H4 (cell line): ENCODE measurements around the gene CDK7. TPM values are rescaled to one million over a fixed set of nuclear protein-coding genes. Genes with fewer than 3 reads are reported as not detected.
"Not testable (repeated sequence)": the region's sequence is repeated elsewhere in the genome, so short reads cannot be mapped to it uniquely, and the experiment has no call there.

ENCODE experiments used
- DNase-seq: peaks from one replicate; pipeline ENCODE4 v3.0.0-alpha.2; 2015; ENCODE audit warnings: low spot score
- total RNA-seq: library from RNA; depleted of rRNA; stranded (reverse); fragments of >200 nt; shearing (Covaris generic); gene quantifications from 2 replicates; pipeline ENCODE4 v1.2.3, GENCODE V29; 2014

CDK7 gene
- total RNA-seq, 1 experiment from 2014 or later = 63.9 TPM

GRCh38 chr5:69237877-69238276 is 3.2 kb downstream of the CDK7 start:
- DNase-seq = no peak

- no peak for DNase-seq
These were observed 4.1 kb downstream of the CDK7 start for GRCh38 chr5:69238760-69239251.

DNA sequence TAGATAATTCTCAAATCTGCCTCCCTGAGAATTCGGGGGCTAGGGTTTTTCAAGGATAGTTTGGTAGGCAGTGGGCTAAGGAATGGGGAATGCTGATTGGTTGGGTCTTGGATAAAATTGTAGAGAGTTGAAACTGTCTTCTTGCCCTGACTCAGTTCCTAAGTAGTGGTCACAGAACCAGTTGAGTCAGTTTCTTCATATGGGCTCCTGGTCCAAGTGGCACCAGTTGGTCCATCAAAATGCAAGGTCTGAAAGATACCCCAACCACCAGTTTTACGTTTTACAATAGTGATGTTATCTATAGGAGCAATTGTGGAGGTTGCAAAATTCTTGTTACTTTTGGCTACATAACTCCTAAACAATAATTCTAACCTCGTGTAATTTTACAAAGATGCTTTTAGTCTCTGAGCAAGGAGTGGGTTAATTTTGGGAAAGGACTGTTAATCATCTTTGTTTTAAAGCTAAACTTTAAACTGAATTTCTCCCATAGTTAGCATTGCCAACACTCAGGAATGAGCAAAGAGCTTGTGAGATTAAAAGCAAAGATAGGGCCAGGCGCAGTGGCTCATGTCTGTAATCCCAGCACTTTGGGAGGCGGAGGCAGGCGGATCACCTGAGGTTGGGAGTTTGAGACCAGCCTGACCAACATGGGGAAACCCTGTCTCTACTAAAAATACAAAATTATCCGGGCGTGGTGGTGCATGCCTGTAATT is 7.7 kb downstream of the CDK7 start:
- no peak for DNase-seq

- no peak for DNase-seq
These were observed 10.3 kb downstream of the CDK7 start for GRCh38 chr5:69245031-69245430.

- no peak for DNase-seq
These were observed 13.3 kb downstream of the CDK7 start for GRCh38 chr5:69248019-69248418.

- no peak for DNase-seq
These were observed 15.9 kb downstream of the CDK7 start for GRCh38 chr5:69250593-69250992.

GRCh38 chr5:69252437-69252836 is 17.8 kb downstream of the CDK7 start:
- no peak for DNase-seq

GRCh38 chr5:69255940-69256339 is 21.3 kb downstream of the CDK7 start:
- not testable (repeated sequence) for DNase-seq

GRCh38 chr5:69257577-69257976 is 22.9 kb downstream of the CDK7 start:
- no peak for DNase-seq

DNA sequence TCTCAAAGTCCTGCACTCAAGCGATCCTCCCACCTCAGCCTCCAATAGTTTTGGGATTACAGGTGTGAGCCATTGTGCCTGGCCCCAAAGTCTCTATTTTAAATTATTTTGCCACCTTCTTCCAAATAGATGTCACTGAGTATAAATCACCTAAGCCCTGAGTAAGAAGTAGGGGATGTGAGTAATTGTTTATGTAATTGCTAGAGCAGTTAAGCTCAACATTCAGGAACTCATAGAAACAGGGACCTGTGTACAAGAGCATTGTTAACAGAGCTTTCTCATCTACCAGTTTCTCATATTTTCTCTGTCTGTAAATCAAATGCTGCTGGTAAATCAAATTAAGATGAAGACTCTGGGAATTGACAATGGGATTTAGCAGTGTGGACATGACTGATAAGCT is 26.3 kb downstream of the CDK7 start:
- no peak for DNase-seq

DNA sequence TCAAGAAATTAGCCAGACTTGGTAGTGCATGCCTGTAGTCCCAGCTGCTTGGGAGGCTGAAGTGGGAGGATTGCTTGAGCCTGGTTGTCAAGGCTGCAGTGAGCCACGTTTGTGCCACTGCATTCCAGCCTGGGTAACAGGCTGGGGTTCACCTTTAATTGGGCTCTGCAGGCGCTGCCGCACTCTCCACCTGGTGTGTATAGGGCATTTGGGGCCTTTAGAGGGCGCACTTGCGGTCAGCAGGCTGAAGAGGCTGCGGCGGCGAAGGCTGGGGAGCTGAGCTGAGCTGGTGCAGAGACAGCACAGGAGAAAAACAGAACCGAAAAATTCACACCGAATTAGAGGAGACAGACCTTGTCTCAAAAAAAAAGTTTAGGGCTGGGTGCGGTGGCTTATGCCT is 31.2 kb downstream of the CDK7 start:
- no peak for DNase-seq

DNA sequence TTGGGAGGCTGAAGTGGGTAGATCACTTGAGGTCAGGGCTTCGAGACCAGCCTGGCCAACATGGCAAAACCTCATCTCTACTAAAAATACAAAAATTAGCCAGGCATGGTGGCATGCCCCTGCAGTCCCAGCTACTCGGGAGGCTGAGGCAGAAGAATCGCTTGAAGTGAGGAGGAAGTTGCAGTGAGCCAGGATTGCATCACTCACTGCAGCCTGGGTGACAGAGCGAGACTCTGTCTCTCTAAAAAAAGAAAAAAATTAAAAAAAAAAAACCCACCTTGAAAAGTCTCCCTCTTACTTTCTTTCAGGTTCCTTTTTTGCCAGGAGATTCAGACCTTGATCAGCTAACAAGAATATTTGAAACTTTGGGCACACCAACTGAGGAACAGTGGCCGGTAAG is 34.2 kb downstream of the CDK7 start:
- no peak for DNase-seq

DNA sequence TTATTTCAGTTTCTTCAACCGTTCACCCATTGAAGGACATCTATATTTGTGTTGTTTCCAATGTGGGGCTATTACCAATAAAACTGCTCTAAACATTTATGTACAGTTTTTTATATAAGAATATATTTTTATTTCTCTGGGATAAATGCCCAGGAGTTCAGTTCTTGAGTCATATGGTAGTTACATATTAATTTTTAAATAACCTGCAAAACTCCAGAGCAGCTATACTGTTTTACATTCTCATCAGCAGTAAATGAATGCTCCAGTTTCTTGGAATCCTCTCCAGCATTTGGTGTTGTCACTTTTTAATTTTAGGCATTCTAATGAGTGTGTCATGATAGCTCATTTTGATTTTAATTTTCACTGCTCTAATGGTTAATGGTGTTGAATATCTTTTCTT is 36.2 kb downstream of the CDK7 start:
- DNase-seq = no peak

GRCh38 chr5:69271376-69271775 is 36.7 kb downstream of the CDK7 start:
- DNase-seq = peak; percentile 17

DNA sequence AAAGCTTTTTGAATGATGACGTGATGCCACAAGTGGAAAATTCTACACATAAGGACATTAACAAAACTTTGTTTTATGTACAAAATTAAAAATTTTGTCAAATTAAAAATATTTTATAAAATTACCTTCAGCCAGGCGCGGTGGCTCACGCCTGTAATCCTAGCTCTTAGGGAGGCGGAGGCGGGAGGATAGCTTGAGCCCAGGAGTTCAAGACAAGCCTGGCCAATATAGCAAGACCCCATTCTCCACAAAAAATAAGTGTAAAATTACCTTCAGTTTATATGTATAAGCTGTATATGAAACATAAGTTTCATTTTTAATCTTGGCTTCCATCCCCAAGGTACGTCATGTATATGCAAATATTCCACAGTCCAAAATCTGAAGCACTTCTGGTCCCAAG is 40.9 kb downstream of the CDK7 start:
- no peak for DNase-seq

GRCh38 chr5:69276422-69277174 is 41.9 kb downstream of the CDK7 start:
- no peak for DNase-seq

DNA sequence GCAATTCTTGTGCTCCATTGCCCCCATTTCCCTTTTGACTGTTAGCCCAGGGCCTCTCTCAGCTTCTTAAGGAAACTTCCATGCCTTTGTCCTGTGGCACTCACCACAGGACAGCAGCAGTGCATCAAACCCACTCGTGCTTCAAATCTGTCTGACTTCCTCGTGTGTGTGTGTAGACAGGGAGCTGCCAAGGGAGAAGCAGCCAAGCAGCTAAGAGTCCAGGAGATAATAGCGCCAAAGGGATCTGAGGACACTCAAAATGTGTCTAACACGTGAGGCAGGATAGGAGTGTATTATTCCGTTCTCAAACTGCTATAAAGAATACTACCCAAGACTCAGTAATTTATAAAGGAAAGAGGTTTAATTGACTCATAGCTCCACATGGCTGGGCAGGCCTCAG is 44.8 kb downstream of the CDK7 start:
- DNase-seq = no peak

DNA sequence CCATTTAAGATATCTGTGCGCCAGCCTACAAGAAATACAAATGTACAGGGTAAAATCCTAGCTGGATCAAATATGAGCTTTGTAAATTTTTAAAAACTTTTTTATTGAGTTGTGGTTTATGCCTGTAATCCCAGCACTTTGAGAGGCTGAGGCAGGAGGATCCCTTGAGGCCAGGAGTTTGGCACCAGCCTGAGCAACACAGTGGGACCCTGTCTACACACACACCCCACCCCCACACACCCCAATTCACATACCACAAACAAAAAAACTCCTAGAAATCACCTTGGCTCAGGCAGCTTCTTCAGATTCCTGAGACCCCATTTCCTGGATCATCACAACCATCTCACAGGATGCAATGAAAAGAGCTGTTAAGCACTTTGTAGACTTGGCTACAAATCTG is 46.4 kb downstream of the CDK7 start:
- no peak for DNase-seq

- no peak for DNase-seq
These were observed 49.5 kb downstream of the CDK7 start for GRCh38 chr5:69284203-69284602.

- DNase-seq = no peak
These were observed 50.9 kb downstream of the CDK7 start for GRCh38 chr5:69285448-69286116.

DNA sequence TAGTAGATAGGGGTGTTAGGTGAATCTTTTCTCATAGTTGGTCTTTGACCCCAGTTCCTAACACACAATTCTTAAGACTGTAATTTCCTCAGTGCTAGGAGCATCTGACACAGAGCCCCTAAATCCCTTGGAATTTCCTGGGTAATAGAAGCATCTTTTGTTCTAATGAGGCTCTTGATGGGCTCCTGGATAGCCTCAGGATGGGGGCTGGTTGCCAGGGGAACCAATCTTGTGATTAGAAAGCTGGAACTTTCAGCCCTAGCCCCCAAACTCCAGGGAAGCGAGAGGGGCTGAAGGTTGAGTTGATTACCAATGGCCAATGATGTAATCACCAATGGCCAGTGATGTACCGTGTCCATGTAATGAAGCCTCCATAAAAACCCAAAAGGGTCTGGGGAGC is 53.4 kb downstream of the CDK7 start:
- no peak for DNase-seq

DNA sequence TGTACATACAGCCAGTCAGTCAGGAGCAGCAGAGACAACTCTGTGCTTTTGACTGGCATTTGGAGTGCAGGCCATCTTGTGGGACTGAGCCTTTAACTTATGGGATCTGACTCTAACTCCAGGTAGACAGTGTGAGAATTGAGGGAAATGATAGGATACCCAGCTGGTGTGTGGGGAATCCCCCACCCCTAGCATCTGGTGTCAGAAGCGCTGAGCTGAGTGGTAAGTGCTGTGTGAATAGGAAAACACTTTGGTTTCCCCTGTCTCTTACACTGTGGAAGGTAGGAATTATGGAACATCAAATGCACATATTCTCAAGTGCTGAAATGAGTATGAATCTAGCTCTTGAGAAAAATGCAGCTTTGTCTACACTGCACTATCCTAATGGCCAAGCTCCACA is 54.0 kb downstream of the CDK7 start:
- DNase-seq = no peak

DNA sequence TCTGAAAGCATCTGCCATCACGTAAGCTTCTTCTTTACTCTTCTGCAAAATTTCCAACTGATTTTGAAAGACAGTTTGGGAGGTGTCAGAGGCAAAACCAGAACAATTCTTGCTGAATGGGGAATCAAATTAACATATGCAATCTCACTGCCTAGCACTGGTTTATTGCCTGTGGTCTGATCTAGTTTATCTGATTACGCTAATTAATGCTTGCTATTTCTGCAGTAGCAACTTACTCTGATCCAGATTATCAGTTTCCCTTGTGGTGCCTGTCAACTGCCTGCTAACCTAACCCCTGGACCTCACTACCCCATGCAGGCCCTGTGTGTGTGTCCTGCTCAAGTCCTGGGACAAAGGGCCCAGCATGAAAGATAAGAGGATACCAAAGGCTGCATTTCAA is 57.6 kb downstream of the CDK7 start:
- no peak for DNase-seq
